ENCODE results near the gene PLA2R1.

The PLA2R1 gene

DNA sequence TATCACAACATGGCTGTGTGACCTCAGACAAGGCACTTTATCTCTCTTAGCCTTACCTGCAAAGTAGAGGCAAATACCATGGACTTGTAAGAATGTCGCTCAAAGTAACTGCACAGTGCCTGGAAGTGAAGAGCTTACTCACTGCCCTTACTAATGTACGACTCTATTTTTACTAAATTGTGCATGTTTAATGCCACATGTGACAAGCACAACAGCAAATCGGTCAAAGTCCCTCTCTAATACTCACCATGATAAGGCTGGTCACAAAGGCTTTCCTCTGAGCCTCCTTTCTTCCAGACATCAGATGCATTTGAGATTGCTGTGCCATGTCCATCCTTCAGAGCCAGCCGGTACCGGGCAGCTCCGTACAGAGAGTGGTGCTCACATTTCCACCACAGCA lies 164.0 kb downstream of the PLA2R1 start:
- Histone ChIP-seq H3K9ac (ENCODE audit: low read depth, low read length, poor library complexity, severe bottlenecking) (no peak overlapping the region), H3K4me3 (ENCODE audit: low read length, poor library complexity, severe bottlenecking) (no peak overlapping the region), H4K20me1 (ENCODE audit: insufficient read depth, low read length, poor library complexity, severe bottlenecking) (no peaks in the 10 kb centered on the region), H3F3A (ENCODE audit: low read depth) (no peaks in the 10 kb centered on the region), H2AFZ (ENCODE audit: low read length) (no peak overlapping the region), H3K27me3 (ENCODE audit: insufficient read depth, low read length, poor library complexity, severe bottlenecking) (no peaks in the 10 kb centered on the region), H3K9me3 (ENCODE audit: insufficient read depth, low read depth, low read length) (no peaks in the 10 kb centered on the region), H3K4me2 (ENCODE audit: low read depth, low read length, poor library complexity, severe bottlenecking) (no peak overlapping the region), H3K4me1 (ENCODE audit: insufficient read depth, low read length, poor library complexity, severe bottlenecking) (peaks cover 26% of the 10 kb centered on the region), H3K9me2 (replicated peaks; ENCODE audit: low read depth, low read length) (no peaks in the 10 kb centered on the region), H3K79me2 (ENCODE audit: insufficient read depth, low read length) (peaks cover 15% of the 10 kb centered on the region), H3K36me3 (ENCODE audit: insufficient read depth, low read length) (no peaks in the 10 kb centered on the region)
- TF ChIP-seq CTCF (conservative IDR thresholded peaks at IDR 0.05; ENCODE audit: low read length) (no peak), EZH2phosphoT487 (IDR thresholded peaks at IDR 0.05; ENCODE audit: borderline replicate concordance) (no peak)

DNA sequence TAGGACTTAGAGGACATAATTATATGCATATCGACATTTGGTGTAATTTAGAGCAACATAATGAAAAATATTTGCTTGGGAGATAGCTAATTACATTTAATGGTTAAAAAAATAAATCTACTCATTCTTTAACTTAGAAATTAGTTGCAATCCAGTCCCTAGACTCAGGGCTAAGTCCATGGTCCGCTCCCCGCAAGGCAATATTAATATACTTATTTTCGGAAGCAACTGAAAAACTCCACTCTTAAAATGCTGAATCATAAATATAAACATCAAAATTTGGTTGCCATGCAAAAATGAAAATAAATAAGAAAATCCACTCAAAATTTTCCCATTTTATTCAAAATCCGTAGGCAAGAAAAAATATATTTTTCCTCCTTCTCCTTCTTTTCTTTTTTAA lies 164.7 kb downstream of the PLA2R1 start:
- Histone ChIP-seq H3K36me3 (ENCODE audit: insufficient read depth, low read length) (no peaks in the 10 kb centered on the region), H4K20me1 (ENCODE audit: insufficient read depth, low read length, poor library complexity, severe bottlenecking) (no peaks in the 10 kb centered on the region), H3K4me3 (ENCODE audit: low read length, poor library complexity, severe bottlenecking) (no peak overlapping the region), H3K9me3 (ENCODE audit: insufficient read depth, low read depth, low read length) (no peaks in the 10 kb centered on the region), H3K4me2 (ENCODE audit: low read depth, low read length, poor library complexity, severe bottlenecking) (no peak overlapping the region), H3K4me1 (ENCODE audit: insufficient read depth, low read length, poor library complexity, severe bottlenecking) (peaks cover 19% of the 10 kb centered on the region), H2AFZ (ENCODE audit: low read length) (no peak overlapping the region), H3K79me2 (ENCODE audit: insufficient read depth, low read length) (peaks cover 8% of the 10 kb centered on the region), H3K27me3 (ENCODE audit: insufficient read depth, low read length, poor library complexity, severe bottlenecking) (no peaks in the 10 kb centered on the region), H3K9ac (ENCODE audit: low read depth, low read length, poor library complexity, severe bottlenecking) (no peak overlapping the region), H3K9me2 (replicated peaks; ENCODE audit: low read depth, low read length) (no peaks in the 10 kb centered on the region), H3F3A (ENCODE audit: low read depth) (no peaks in the 10 kb centered on the region)
- TF ChIP-seq EZH2phosphoT487 (IDR thresholded peaks at IDR 0.05; ENCODE audit: borderline replicate concordance) (no peak), CTCF (conservative IDR thresholded peaks at IDR 0.05; ENCODE audit: low read length) (no peak)

- no peak overlapping the region for H2AFZ ChIP-seq (ENCODE audit: low read length)
- H3K9me3 ChIP-seq (ENCODE audit: insufficient read depth, low read depth, low read length): no peaks in the 10 kb centered on the region
- H3K9ac ChIP-seq (ENCODE audit: low read depth, low read length, poor library complexity, severe bottlenecking): no peak overlapping the region
- no peak for TF ChIP-seq EZH2phosphoT487 (IDR thresholded peaks at IDR 0.05; ENCODE audit: borderline replicate concordance)
- TF ChIP-seq CTCF (conservative IDR thresholded peaks at IDR 0.05; ENCODE audit: low read length): no peak
- no peaks in the 10 kb centered on the region for H4K20me1 ChIP-seq (ENCODE audit: insufficient read depth, low read length, poor library complexity, severe bottlenecking)
- no peaks in the 10 kb centered on the region for H3K27me3 ChIP-seq (ENCODE audit: insufficient read depth, low read length, poor library complexity, severe bottlenecking)
- no peaks in the 10 kb centered on the region for H3K9me2 ChIP-seq (replicated peaks; ENCODE audit: low read depth, low read length)
- H3K36me3 ChIP-seq (ENCODE audit: insufficient read depth, low read length): no peaks in the 10 kb centered on the region
- H3F3A ChIP-seq (ENCODE audit: low read depth): no peaks in the 10 kb centered on the region
- peaks cover 14% of the 10 kb centered on the region for H3K4me1 ChIP-seq (ENCODE audit: insufficient read depth, low read length, poor library complexity, severe bottlenecking)
- H3K4me3 ChIP-seq (ENCODE audit: low read length, poor library complexity, severe bottlenecking): no peak overlapping the region
- peaks cover 3% of the 10 kb centered on the region; the same call in 1 of the 2 replicates for H3K79me2 ChIP-seq (ENCODE audit: insufficient read depth, low read length)
- no peak overlapping the region for H3K4me2 ChIP-seq (ENCODE audit: low read depth, low read length, poor library complexity, severe bottlenecking)
Measured at GRCh38 chr2:159897081-159897480, 165.3 kb downstream of the PLA2R1 start.

Measured in Loucy (cell line).